Panc1 (cell line): Measurements from ENCODE around the gene CBX3.

Experiments used
- POLR2AphosphoS5 ChIP-seq: IDR thresholded peaks from 2 replicates; pipeline ENCODE4 v1.6.1; 2012; ENCODE audit warnings: mild to moderate bottlenecking, low read depth, low read length, moderate library complexity
- SIN3A ChIP-seq: IDR thresholded peaks from 2 replicates; pipeline ENCODE4 v1.6.1; 2012; ENCODE audit warnings: low read depth, mild to moderate bottlenecking, low read length, moderate library complexity, borderline replicate concordance; ENCODE audit not compliant: insufficient read depth
- TCF7L2 ChIP-seq: IDR thresholded peaks from 2 replicates; pipeline ENCODE4 v1.6.1; 2011; ENCODE audit warnings: mild to moderate bottlenecking, low read depth, low read length, inconsistent platforms
- TF ChIP-seq, protein P1 (sequence below): fragments of 450-650 bp; IDR thresholded peaks from 2 replicates; pipeline ENCODE4 v1.5.1; 2017; ENCODE audit warnings: mild to moderate bottlenecking
- TF ChIP-seq, protein P2 (sequence below), 2 experiments: IDR thresholded peaks; 2 replicates each; pipeline ENCODE4 v1.6.1; 2011 to 2012; ENCODE audit warnings: low read depth in 2 of 2, control low read depth in 1 of 2, low read length in 1 of 2, mild to moderate bottlenecking in 1 of 2, moderate library complexity in 1 of 2; ENCODE audit not compliant: insufficient read depth in 1 of 2

DNA sequence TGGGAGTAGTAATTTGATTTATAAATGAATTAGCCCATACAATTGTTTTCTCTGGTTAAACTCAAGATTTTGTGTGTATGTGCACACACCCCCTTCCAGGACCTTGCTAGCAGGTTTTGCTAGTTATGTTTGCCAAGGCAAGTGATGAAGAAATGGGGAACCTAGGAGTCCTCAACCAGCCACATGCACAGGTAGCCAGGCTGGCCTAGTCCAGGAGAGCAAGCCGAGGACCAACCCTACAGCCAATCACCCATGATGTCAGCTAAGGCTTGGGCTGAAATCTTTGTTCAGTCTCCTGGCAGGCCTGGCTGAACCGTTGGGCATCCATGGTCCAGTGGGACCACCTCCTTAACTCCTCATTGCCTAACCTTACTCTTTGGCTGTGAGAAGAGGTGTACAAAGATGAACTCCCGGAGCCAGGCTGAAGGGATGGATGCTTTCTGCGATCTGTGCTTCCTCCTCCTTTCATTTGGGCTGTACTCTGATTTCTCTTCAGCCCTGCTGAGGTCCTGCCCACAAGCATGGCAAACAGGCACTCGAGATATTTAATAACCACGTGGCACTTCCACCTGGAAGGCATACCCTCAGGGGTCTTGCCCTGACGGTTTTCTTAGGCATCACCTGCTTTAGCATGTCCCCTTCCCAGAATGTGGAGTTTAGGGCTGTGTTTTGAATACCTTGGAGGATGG lies 23.1 kb upstream of the CBX3 start:
- TF ChIP-seq, protein P1, sequence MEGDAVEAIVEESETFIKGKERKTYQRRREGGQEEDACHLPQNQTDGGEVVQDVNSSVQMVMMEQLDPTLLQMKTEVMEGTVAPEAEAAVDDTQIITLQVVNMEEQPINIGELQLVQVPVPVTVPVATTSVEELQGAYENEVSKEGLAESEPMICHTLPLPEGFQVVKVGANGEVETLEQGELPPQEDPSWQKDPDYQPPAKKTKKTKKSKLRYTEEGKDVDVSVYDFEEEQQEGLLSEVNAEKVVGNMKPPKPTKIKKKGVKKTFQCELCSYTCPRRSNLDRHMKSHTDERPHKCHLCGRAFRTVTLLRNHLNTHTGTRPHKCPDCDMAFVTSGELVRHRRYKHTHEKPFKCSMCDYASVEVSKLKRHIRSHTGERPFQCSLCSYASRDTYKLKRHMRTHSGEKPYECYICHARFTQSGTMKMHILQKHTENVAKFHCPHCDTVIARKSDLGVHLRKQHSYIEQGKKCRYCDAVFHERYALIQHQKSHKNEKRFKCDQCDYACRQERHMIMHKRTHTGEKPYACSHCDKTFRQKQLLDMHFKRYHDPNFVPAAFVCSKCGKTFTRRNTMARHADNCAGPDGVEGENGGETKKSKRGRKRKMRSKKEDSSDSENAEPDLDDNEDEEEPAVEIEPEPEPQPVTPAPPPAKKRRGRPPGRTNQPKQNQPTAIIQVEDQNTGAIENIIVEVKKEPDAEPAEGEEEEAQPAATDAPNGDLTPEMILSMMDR, result no peak
- TF ChIP-seq, protein P2, sequence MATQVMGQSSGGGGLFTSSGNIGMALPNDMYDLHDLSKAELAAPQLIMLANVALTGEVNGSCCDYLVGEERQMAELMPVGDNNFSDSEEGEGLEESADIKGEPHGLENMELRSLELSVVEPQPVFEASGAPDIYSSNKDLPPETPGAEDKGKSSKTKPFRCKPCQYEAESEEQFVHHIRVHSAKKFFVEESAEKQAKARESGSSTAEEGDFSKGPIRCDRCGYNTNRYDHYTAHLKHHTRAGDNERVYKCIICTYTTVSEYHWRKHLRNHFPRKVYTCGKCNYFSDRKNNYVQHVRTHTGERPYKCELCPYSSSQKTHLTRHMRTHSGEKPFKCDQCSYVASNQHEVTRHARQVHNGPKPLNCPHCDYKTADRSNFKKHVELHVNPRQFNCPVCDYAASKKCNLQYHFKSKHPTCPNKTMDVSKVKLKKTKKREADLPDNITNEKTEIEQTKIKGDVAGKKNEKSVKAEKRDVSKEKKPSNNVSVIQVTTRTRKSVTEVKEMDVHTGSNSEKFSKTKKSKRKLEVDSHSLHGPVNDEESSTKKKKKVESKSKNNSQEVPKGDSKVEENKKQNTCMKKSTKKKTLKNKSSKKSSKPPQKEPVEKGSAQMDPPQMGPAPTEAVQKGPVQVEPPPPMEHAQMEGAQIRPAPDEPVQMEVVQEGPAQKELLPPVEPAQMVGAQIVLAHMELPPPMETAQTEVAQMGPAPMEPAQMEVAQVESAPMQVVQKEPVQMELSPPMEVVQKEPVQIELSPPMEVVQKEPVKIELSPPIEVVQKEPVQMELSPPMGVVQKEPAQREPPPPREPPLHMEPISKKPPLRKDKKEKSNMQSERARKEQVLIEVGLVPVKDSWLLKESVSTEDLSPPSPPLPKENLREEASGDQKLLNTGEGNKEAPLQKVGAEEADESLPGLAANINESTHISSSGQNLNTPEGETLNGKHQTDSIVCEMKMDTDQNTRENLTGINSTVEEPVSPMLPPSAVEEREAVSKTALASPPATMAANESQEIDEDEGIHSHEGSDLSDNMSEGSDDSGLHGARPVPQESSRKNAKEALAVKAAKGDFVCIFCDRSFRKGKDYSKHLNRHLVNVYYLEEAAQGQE (IDR thresholded peaks at IDR 0.05; ENCODE audit: insufficient read depth in 1 of 2, low read depth in 2 of 2, low read length in 1 of 2), result no peak
- TF ChIP-seq POLR2AphosphoS5, result peak; percentile 30
- TF ChIP-seq TCF7L2, result no peak
- no peak for TF ChIP-seq SIN3A
